ENCODE measurements around the gene THAP7. TPM values are rescaled to one million over a fixed set of nuclear protein-coding genes. Genes with fewer than 3 reads are reported as not detected.

The THAP7 gene
- total and polyA plus RNA-seq, 2 donors (not counting 3 experiments of a cell fraction or from before 2014, with no cell fraction given) = 13.5 to 24.4 TPM

DNA sequence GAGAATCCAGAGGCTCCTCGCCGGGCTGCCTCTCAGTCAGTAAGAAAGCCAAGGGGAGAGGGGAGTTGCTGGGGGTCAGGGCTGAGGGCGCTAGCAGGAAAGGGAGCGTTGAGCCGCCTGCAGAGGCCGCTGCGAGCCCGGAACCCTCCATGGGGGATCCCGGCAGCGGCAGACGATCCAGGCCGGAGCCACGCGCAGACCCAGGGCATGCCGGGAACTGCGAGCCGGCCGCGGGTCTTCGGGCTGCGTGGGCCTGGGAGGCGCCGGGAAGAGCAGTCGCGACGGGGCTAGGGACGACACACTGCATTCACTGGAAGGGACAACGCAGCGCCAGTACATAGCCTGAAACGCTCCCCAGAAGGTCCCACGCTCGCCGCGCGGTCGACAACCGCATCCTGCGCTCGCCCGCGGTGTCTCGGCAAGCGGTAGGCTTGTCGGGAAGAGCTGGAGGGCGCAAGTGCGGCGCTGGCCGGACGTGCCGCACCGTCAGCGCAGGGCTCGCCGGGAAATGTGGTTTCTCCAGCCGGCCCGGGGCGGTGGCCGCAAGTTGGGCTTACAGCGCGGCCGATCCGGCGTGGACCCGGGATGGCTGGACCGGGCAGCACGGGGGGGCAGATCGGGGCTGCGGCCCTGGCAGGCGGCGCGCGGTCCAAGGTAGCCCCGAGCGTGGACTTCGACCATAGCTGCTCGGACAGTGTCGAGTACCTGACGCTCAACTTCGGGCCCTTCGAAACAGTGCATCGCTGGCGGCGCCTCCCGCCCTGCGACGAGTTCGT lies 19.9 kb downstream of the THAP7 start, which contains the start of gene LZTR1:
LZTR1 (plus strand) TSS at position 511 of the 776 bp plus-strand sequence; CDS start at position 586, 75 bp downstream.
- peak within 1 kb of the TSS; percentile 79 for H3K4me2 ChIP-seq (ENCODE audit: insufficient read depth, low read length)
- peak within 1 kb of the TSS; percentile 70 for H3K9ac ChIP-seq (replicated peaks; ENCODE audit: extremely low read depth, insufficient read depth, low read length)
- H3K9me3 ChIP-seq (replicated peaks; ENCODE audit: control insufficient read depth, insufficient read depth, low read length) = peaks cover 5% of the 10 kb centered on the region
- peaks cover 17% of the 10 kb centered on the region for H3K79me2 ChIP-seq (ENCODE audit: control insufficient read depth, insufficient read depth, low read length)
- dilution Hi-C loops (cut with MboI; ENCODE audit: extremely low pct_ligation_motif_present, low sequenced_read_pairs) = no loop called here
- H3K4me3 ChIP-seq (replicated peaks in 1 of 3; ENCODE audit: insufficient read depth in 1 of 3, low read depth in 1 of 3, low read length in 3 of 3) = peak within 1 kb of the TSS; percentile 54 to 92 (median 65)
- ChIA-PET CTCF (interaction anchor here (0.6 to 2.5 kb wide), 12 partner anchors 9 to 178 kb away, joined by 3 to 31 read pairs (median 8); partner anchors contain the start of genes CRKL and THAP7), POLR2A (interaction anchor here (0.6 to 1.5 kb wide), 8 partner anchors 10 to 1917 kb away, joined by 3 to 10 read pairs (median 4); partner anchors contain the start of genes CRKL and THAP7)
- H3K9me1 ChIP-seq (replicated peaks; ENCODE audit: control insufficient read depth, extremely low read depth, insufficient read depth, low read length) = no peaks in the 10 kb centered on the region
- no peaks in the 10 kb centered on the region for H4K20me1 ChIP-seq (replicated peaks; ENCODE audit: control insufficient read depth, extremely low read depth, insufficient read depth, low read length)
- BruUV-seq (replicated peaks) = TSS peak; percentile 91
- peak; percentile 96 for TF ChIP-seq POLR2A (IDR thresholded peaks at IDR 0.05; ENCODE audit: low read depth, low read length)
- no peak for TF ChIP-seq MYC (IDR thresholded peaks at IDR 0.05; ENCODE audit: low read depth, low read length)
- no peak for TF ChIP-seq JUN (IDR thresholded peaks at IDR 0.05; ENCODE audit: borderline replicate concordance, insufficient read depth, insufficient read length, low read depth)
- TF ChIP-seq, protein P1, sequence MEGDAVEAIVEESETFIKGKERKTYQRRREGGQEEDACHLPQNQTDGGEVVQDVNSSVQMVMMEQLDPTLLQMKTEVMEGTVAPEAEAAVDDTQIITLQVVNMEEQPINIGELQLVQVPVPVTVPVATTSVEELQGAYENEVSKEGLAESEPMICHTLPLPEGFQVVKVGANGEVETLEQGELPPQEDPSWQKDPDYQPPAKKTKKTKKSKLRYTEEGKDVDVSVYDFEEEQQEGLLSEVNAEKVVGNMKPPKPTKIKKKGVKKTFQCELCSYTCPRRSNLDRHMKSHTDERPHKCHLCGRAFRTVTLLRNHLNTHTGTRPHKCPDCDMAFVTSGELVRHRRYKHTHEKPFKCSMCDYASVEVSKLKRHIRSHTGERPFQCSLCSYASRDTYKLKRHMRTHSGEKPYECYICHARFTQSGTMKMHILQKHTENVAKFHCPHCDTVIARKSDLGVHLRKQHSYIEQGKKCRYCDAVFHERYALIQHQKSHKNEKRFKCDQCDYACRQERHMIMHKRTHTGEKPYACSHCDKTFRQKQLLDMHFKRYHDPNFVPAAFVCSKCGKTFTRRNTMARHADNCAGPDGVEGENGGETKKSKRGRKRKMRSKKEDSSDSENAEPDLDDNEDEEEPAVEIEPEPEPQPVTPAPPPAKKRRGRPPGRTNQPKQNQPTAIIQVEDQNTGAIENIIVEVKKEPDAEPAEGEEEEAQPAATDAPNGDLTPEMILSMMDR (IDR thresholded peaks at IDR 0.05; ENCODE audit: extremely low read depth in 1 of 2, insufficient read depth in 1 of 2, low read depth in 1 of 2, low read length in 2 of 2) = peak; percentile 67 to 82
- TF ChIP-seq POLR2AphosphoS5 (IDR thresholded peaks at IDR 0.05; ENCODE audit: insufficient read depth, low read depth, low read length) = peak; percentile 99
- no peak for TF ChIP-seq GATA2 (IDR thresholded peaks at IDR 0.05; ENCODE audit: insufficient read depth, insufficient read length, low read depth, low read length)
- TF ChIP-seq FOS (IDR thresholded peaks at IDR 0.05; ENCODE audit: borderline replicate concordance, insufficient read depth, low read length) = no peak
- no peak for TF ChIP-seq EZH2 (IDR thresholded peaks at IDR 0.05; ENCODE audit: borderline replicate concordance, low read depth, low read length, severe bottlenecking)
- TF ChIP-seq, protein P2, sequence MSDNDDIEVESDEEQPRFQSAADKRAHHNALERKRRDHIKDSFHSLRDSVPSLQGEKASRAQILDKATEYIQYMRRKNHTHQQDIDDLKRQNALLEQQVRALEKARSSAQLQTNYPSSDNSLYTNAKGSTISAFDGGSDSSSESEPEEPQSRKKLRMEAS (IDR thresholded peaks at IDR 0.05; ENCODE audit: insufficient read depth, insufficient read length) = peak; percentile 26
- peak; percentile 91 for DNase-seq (ENCODE audit: low read depth, low spot score)
- no peaks in the 10 kb centered on the region for H3K27me3 ChIP-seq (ENCODE audit: control insufficient read depth in 2 of 2, insufficient read depth in 2 of 2, low read length in 2 of 2)
- H2AFZ ChIP-seq (ENCODE audit: low read depth, low read length) = peak within 1 kb of the TSS; percentile 92
- H3K27ac ChIP-seq (ENCODE audit: insufficient read depth, low read depth, low read length) = peak within 1 kb of the TSS; percentile 62
- intact Hi-C loops (cut with micrococcal nuclease) = loop anchor here (1.0 kb wide), 3 partner anchors 20 to 97 kb away; partner anchors contain the start of gene THAP7
- peak; percentile 96 for FAIRE-seq
- peaks cover 17% of the 10 kb centered on the region for H3K4me1 ChIP-seq (ENCODE audit: control insufficient read depth, extremely low read depth, insufficient read depth, low read length)
- H3K36me3 ChIP-seq (ENCODE audit: control insufficient read depth in 2 of 2, extremely low read depth in 1 of 2, insufficient read depth in 2 of 2, low read length in 2 of 2) = peaks cover 0 to 10% of the 10 kb centered on the region in 2 experiments

Data from endothelial cell of umbilical vein (primary cell).